Nephron (organoid): ENCODE measurements around the gene ADGRF1.

ENCODE experiments used
- H3K27ac Mint-ChIP-seq, 3 experiments: 2 replicates each; pipeline ENCODE4 v1.8.0; 2020; ENCODE audit warnings: mixed read lengths in 3 of 3, mild to moderate bottlenecking in 2 of 3, moderate library complexity in 1 of 3
- H3K27me3 Mint-ChIP-seq: 2 replicates; pipeline ENCODE4 v1.8.0; 2021; ENCODE audit warnings: low read depth, mild to moderate bottlenecking, moderate library complexity, mixed read lengths
- H3K36me3 Mint-ChIP-seq: 2 replicates; pipeline ENCODE4 v1.8.0; 2020; ENCODE audit warnings: low read depth, mixed read lengths
- H3K4me1 Mint-ChIP-seq: 2 replicates; pipeline ENCODE4 v1.8.0; 2020; ENCODE audit warnings: mixed read lengths
- H3K4me3 Mint-ChIP-seq, 3 experiments: 2 replicates each; pipeline ENCODE4 v1.8.0; 2020; ENCODE audit warnings: mild to moderate bottlenecking in 3 of 3, mixed read lengths in 3 of 3, moderate library complexity in 2 of 3
- H3K9me3 Mint-ChIP-seq: 2 replicates; pipeline ENCODE4 v1.8.0; 2020; ENCODE audit warnings: mixed read lengths
- TF ChIP-seq, protein P1 (sequence below), 3 experiments: fragments of 200-600 bp; sonication (generic); IDR thresholded peaks; one replicate each; pipeline ENCODE4 v1.5.0; 2021; ENCODE audit warnings: antibody characterized with exemption in 3 of 3; ENCODE audit not compliant: unreplicated experiment in 3 of 3

Gene ADGRF1

DNA sequence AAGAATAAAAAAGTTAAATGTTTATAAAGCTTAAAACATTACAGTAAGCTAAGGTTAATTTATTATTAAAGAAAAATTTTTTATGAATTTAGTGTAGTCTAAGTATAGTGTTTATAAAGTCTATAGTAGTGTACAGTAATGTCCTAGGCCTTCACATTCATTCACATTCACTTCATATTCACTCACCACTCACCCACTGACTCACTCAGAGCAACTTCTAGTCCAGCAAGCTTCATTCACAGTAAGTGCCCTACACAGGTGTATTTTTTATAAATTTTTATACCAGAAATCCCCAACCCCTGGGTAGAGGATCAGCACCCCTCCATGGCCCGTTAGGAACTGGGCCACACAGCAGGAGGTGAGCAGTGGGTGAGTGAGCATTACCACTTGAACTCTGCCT, 24.3 kb upstream of the ADGRF1 start:
- TF ChIP-seq, protein P1, sequence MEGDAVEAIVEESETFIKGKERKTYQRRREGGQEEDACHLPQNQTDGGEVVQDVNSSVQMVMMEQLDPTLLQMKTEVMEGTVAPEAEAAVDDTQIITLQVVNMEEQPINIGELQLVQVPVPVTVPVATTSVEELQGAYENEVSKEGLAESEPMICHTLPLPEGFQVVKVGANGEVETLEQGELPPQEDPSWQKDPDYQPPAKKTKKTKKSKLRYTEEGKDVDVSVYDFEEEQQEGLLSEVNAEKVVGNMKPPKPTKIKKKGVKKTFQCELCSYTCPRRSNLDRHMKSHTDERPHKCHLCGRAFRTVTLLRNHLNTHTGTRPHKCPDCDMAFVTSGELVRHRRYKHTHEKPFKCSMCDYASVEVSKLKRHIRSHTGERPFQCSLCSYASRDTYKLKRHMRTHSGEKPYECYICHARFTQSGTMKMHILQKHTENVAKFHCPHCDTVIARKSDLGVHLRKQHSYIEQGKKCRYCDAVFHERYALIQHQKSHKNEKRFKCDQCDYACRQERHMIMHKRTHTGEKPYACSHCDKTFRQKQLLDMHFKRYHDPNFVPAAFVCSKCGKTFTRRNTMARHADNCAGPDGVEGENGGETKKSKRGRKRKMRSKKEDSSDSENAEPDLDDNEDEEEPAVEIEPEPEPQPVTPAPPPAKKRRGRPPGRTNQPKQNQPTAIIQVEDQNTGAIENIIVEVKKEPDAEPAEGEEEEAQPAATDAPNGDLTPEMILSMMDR (IDR thresholded peaks at IDR 0.05; ENCODE audit: unreplicated experiment in 3 of 3) = no peak
- no peak overlapping the region for H3K4me3 Mint-ChIP-seq
- no peaks in the 10 kb centered on the region for H3K36me3 Mint-ChIP-seq
- H3K27ac Mint-ChIP-seq = no peak overlapping the region
- peaks cover 12% of the 10 kb centered on the region for H3K9me3 Mint-ChIP-seq
- H3K27me3 Mint-ChIP-seq = no peaks in the 10 kb centered on the region
- H3K4me1 Mint-ChIP-seq = peaks cover under 1% of the 10 kb centered on the region

DNA sequence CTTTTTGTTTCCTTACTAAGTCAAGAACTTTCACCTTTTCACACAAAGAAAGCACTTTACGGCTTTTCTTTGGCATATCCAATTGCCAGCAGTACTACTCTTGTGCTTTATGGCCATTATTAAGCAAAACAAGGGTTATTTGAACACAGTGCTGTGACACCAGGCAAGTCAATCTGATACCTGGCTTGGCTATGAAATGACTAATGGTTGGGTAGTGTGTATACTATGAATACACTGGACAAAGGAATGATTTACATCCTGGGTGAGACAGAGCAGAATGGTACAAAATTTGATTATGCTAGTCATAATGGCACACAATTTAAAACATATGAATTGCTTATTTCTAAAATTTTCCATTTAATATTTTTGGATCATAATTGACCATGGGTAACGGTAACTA, 22.1 kb upstream of the ADGRF1 start:
- TF ChIP-seq, protein P1 (IDR thresholded peaks at IDR 0.05; ENCODE audit: unreplicated experiment in 3 of 3) = no peak
- no peak overlapping the region for H3K4me3 Mint-ChIP-seq
- H3K36me3 Mint-ChIP-seq = no peaks in the 10 kb centered on the region
- H3K4me1 Mint-ChIP-seq = no peaks in the 10 kb centered on the region
- no peaks in the 10 kb centered on the region for H3K27me3 Mint-ChIP-seq
- H3K27ac Mint-ChIP-seq = no peak overlapping the region
- peaks cover 8% of the 10 kb centered on the region for H3K9me3 Mint-ChIP-seq

DNA sequence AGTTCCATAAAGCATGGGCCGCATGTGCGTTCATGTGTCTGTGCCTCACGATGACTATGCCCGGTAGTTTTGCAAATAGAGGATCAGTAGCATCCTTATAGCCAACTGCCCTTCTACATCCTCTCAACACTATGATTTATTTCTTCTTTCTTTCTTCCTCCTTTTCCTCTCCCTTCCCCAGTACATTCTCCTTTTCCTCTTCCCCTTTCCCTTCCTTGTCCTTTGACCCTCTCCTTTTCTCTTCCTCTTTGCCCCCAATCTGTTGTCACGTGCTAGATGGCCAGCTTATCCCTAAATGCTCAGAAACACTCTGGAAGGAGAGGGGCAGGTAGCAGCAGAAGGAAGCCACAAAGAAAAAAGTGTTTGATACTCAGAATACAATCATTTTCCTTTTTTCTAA, 20.2 kb upstream of the ADGRF1 start:
- Mint-ChIP-seq H3K4me1 (no peaks in the 10 kb centered on the region), H3K27me3 (no peaks in the 10 kb centered on the region), H3K36me3 (no peaks in the 10 kb centered on the region), H3K9me3 (peaks cover 8% of the 10 kb centered on the region), H3K27ac (no peak overlapping the region), H3K4me3 (no peak overlapping the region)
- TF ChIP-seq, protein P1 (IDR thresholded peaks at IDR 0.05; ENCODE audit: unreplicated experiment in 3 of 3) = no peak

DNA sequence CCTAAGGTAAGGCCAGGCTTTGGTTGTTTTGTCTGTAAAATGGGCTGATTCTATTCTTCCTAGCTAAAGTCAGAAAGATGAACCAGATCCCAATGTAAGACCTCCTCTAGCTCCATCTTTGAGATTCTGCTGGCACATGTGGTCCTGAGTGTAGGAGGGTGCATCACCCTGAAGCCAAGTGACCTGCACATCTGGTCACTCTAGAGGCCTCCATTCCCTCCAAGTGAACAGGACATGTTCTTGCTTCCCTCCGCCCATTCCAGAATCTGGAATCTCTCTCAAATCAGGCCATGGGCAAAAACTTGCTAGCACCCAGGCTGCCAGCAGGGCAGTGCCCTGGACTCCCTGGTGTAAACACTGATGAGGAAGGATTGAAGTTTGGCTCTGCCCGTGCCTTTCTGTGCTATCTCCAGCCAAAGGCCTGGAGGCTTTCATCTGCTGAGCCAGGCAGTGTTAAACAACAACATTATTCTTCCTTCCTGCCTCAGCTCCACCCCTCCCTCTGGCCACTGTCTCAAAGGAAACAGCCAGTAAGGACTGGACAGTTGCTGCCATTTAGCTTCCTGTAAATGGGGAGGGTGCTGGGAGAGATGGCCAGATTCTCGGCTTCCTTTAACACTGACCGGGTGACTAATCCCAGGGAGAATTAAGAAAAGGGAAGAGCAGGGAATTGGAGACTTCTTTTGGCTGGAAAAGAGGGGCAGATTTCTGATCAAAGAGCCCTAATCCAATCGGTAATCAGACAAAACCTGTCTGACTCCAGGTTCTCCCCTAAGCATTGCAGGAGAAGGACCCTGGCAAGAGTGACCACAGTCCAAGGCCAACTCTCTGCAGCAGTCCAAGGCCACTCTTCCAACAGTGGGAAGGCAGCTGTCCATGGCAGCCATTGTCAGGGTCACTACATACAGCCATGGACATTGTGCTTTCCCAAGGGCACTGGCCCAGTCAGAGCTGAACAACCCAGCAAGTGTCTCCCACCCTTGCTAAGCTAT, 19.5 kb upstream of the ADGRF1 start:
- TF ChIP-seq, protein P1 (IDR thresholded peaks at IDR 0.05; ENCODE audit: unreplicated experiment in 3 of 3) = no peak
- Mint-ChIP-seq H3K4me1 (no peaks in the 10 kb centered on the region), H3K4me3 (no peak overlapping the region), H3K27ac (no peak overlapping the region), H3K36me3 (no peaks in the 10 kb centered on the region), H3K27me3 (no peaks in the 10 kb centered on the region), H3K9me3 (peaks cover 7% of the 10 kb centered on the region)

DNA sequence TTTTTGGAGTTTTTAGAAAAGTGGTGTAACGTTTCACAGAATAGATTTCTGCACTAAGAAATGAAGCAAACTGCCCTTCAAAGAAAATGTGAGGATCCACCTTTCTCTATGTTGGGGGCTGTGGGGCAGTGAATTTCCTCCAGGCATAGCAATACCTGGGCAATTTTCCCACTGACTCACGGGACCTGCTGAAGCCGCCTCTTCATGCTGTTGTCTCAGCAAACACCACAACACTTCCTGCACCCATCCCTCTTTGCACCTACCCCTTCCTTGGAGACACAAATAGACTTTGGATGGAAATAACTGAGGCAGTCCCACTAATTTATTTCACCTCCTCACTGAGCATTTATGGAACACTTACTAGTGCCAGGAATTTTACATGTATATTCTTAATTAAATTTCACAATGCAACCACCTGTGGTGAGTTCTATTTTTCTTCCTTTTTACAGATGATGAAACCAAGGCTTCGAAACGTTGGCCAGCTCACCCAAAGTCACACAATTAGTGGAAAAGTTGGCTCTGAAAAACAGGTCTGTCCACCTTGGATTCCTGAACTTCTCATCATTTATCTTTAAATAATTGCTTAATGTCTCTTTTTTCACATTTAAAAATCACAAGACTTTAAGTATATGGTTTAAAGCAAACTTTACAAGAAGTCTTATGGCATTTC, 17.2 kb upstream of the ADGRF1 start:
- Mint-ChIP-seq H3K4me3 (no peak overlapping the region), H3K4me1 (no peaks in the 10 kb centered on the region), H3K27me3 (no peaks in the 10 kb centered on the region), H3K36me3 (no peaks in the 10 kb centered on the region), H3K9me3 (peaks cover 9% of the 10 kb centered on the region), H3K27ac (no peak overlapping the region)
- TF ChIP-seq, protein P1 (IDR thresholded peaks at IDR 0.05; ENCODE audit: unreplicated experiment in 3 of 3) = no peak
